ENCODE measurements around the gene TMOD2.

Gene TMOD2

DNA sequence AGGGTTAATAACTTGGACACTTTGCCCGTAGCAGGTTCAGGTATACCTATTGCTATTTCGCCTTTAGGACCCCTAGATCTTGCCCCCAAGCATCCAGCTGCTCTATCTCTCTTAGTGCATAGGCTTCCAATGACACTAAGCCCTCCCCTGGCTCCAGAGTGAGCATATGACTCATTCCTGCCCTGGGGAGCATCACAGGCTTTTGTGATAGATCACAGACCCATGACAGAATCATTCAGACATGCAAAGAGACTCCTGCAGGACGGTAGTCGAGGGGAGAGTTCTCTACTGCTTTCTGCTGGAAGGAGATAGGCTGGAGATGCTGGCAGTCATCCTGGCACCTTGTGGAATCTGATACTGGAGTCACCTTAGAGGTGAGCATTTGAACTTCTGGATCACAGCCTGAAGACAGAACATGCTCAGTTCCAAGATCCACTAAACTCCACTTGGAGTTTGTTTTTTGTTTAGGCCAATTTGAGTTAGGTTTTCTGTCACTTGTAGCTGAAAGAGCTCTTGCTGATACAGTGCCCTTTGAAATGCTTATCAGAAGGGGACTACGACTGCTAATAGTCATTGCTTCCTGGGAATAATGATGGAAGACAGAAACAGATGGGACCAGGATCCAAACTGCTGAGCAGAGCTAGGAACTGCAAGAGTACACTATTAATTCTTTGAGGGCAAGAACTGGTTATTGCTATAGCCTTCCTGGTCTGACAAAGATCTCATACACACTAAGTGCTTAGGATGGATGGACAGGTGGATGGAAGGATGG is 24.9 kb upstream of the TMOD2 start:
- Mint-ChIP-seq H3K4me3 (no peak overlapping the region), H3K36me3 (peaks cover 31% of the 10 kb centered on the region), H3K9me3 (no peaks in the 10 kb centered on the region), H3K27ac (peak overlapping the region; percentile 80), H3K4me1 (peaks cover 66% of the 10 kb centered on the region)
- peak; percentile 97 for ATAC-seq
- DNase-seq (ENCODE audit: low spot score in 2 of 2): no peak

- H3K9me3 Mint-ChIP-seq: no peaks in the 10 kb centered on the region
- ATAC-seq (peak; percentile 79), DNase-seq (ENCODE audit: low spot score in 2 of 2) (no peak)
- H3K36me3 Mint-ChIP-seq: peaks cover 23% of the 10 kb centered on the region
- peak overlapping the region; percentile 80 for H3K27ac Mint-ChIP-seq
- H3K4me1 Mint-ChIP-seq: peaks cover 70% of the 10 kb centered on the region
- no peak overlapping the region for H3K4me3 Mint-ChIP-seq
These were observed 24.1 kb upstream of the TMOD2 start for GRCh38 chr15:51727141-51727897.

- Mint-ChIP-seq H3K4me3 (peak overlapping the region; percentile 76), H3K27ac (peak overlapping the region; percentile 89), H3K9me3 (no peaks in the 10 kb centered on the region), H3K4me1 (peaks cover 78% of the 10 kb centered on the region), H3K36me3 (peaks cover 10% of the 10 kb centered on the region)
- DNase-seq (ENCODE audit: low spot score in 2 of 2): no peak
- peak; percentile 68 for ATAC-seq
These were observed 19.7 kb upstream of the TMOD2 start for GRCh38 chr15:51731549-51732267.

DNA sequence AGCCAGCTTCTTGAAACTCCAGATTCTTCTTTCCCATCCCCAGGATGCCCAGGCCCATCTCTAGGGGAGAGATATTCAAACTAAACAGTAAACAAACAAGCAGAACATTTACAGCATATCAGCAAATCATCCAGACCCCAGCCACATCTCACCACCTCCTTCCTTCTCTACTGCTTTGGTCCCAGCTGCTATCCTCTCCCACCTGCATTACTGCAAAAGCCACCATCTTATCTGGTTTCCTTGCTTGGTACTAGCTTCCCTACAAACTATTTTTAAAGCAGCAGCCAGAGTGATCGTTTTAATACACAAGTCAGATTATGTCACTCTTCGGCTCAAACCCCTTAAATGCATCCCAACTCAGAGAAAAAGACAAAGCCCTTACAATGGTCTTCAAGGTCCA is 18.8 kb upstream of the TMOD2 start:
- H3K4me1 Mint-ChIP-seq: peaks cover 70% of the 10 kb centered on the region
- H3K36me3 Mint-ChIP-seq: peaks cover 12% of the 10 kb centered on the region
- peak overlapping the region; percentile 89 for H3K27ac Mint-ChIP-seq
- DNase-seq (ENCODE audit: low spot score in 2 of 2): no peak
- ATAC-seq: no peak
- H3K9me3 Mint-ChIP-seq: no peaks in the 10 kb centered on the region
- peak overlapping the region; percentile 76 for H3K4me3 Mint-ChIP-seq

- no peak for ATAC-seq
- no peaks in the 10 kb centered on the region for H3K9me3 Mint-ChIP-seq
- H3K4me1 Mint-ChIP-seq: peaks cover 73% of the 10 kb centered on the region
- H3K4me3 Mint-ChIP-seq: peak overlapping the region; percentile 80
- peak in 1 of 2 donors; percentile 49 for DNase-seq (ENCODE audit: low spot score in 2 of 2)
- H3K36me3 Mint-ChIP-seq: peaks cover 12% of the 10 kb centered on the region
- H3K27ac Mint-ChIP-seq: peak overlapping the region; percentile 64
These were observed 16.0 kb upstream of the TMOD2 start for GRCh38 chr15:51735228-51736010.

DNA sequence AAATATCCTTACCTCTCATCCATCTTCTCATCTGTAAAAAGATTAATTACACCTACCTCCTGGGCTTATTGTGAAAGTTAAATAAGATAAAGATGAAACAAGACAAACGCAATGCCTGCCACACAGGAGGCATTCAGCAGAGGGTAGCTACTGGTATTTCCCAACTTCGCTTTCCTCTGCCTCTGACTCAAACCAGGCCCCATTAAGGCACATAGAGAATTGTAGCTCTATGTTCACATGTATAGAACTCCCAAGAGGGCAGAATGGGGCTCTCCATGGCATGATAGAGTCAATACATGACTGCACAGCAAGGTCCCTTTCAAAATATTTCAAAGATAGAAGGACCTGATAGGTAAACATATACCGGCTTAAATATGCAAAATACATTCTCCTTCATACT is 15.3 kb upstream of the TMOD2 start:
- Mint-ChIP-seq H3K4me3 (peak overlapping the region; percentile 80), H3K4me1 (peaks cover 66% of the 10 kb centered on the region), H3K36me3 (peaks cover 12% of the 10 kb centered on the region), H3K9me3 (no peaks in the 10 kb centered on the region), H3K27ac (peak overlapping the region; percentile 64)
- peak; percentile 57 for ATAC-seq
- DNase-seq (ENCODE audit: low spot score in 2 of 2): peak in 1 of 2 donors; percentile 56

GRCh38 chr15:51736751-51737521 is 14.5 kb upstream of the TMOD2 start:
- H3K4me1 Mint-ChIP-seq: peaks cover 57% of the 10 kb centered on the region
- peak overlapping the region; percentile 64 for H3K27ac Mint-ChIP-seq
- ATAC-seq: peak; percentile 65
- H3K36me3 Mint-ChIP-seq: peaks cover 12% of the 10 kb centered on the region
- peak; percentile 49 to 84 for DNase-seq (ENCODE audit: low spot score in 2 of 2)
- no peaks in the 10 kb centered on the region for H3K9me3 Mint-ChIP-seq
- H3K4me3 Mint-ChIP-seq: peak overlapping the region; percentile 80

- peak; percentile 67 to 87 for DNase-seq (ENCODE audit: low spot score in 2 of 2)
These were observed 13.7 kb upstream of the TMOD2 start, which contains the start of gene LYSMD2 for GRCh38 chr15:51737522-51738305. Gene LYSMD2, minus strand, starts transcription at chr15:51737655. Its CDS starts 33 bp downstream, at chr15:51737622.

GRCh38 chr15:51738553-51738952 is 12.8 kb upstream of the TMOD2 start:
- no peak for DNase-seq (ENCODE audit: low spot score in 2 of 2)
- H3K4me3 Mint-ChIP-seq: peak overlapping the region; percentile 80
- peak overlapping the region; percentile 48 for H3K27ac Mint-ChIP-seq
- peaks cover 41% of the 10 kb centered on the region for H3K4me1 Mint-ChIP-seq
- peaks cover 5% of the 10 kb centered on the region for H3K36me3 Mint-ChIP-seq
- ATAC-seq: no peak
- no peaks in the 10 kb centered on the region for H3K9me3 Mint-ChIP-seq

More at GRCh38 chr15:51737522-51738305, 13.7 kb upstream of the TMOD2 start, which contains the start of gene LYSMD2:
- no peaks in the 10 kb centered on the region for H3K9me3 Mint-ChIP-seq
- peaks cover 50% of the 10 kb centered on the region for H3K4me1 Mint-ChIP-seq
- peaks cover 12% of the 10 kb centered on the region for H3K36me3 Mint-ChIP-seq
- ATAC-seq: peak; percentile 79
- peak within 1 kb of the TSS; percentile 64 for H3K27ac Mint-ChIP-seq
- peak within 1 kb of the TSS; percentile 80 for H3K4me3 Mint-ChIP-seq

DNA sequence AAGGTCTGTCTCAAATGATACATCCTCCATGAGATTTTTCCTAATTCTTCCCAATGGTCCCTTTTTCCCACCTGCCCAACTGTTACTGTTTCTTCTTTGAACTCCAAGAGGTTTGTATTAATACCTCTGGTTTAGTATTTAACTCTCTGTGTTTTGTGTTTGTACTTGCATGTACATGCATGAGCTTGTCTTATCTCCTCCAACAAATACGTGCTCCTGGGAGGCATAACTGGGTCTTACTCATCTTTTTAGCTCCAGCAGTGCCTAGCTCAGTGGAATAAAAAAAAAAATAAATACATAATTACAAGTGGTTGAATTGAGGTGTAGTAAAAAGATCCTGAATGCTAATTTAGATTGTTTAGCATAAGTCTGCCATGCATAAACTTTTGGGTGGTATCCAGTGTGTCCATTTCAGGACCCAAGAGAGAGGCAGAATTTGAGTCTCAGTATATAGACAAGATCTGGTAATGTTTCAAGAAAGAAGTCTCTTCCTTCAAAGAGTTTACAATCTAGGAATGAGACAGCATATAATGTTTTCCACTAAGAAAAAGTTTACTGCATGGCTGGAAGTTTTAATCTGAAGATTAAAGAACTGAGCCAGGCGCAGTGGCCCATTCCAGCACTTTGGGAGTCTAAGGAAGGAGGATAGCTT is 12.2 kb upstream of the TMOD2 start:
- DNase-seq (ENCODE audit: low spot score in 2 of 2) (no peak), ATAC-seq (no peak)
- H3K27ac Mint-ChIP-seq: peak overlapping the region; percentile 38
- H3K36me3 Mint-ChIP-seq: peaks cover 5% of the 10 kb centered on the region
- H3K9me3 Mint-ChIP-seq: no peaks in the 10 kb centered on the region
- peak overlapping the region; percentile 80 for H3K4me3 Mint-ChIP-seq
- H3K4me1 Mint-ChIP-seq: peaks cover 39% of the 10 kb centered on the region

GRCh38 chr15:51749307-51749706 is 2.1 kb upstream of the TMOD2 start:
- Mint-ChIP-seq H3K4me1 (peaks cover 16% of the 10 kb centered on the region), H3K36me3 (no peaks in the 10 kb centered on the region), H3K4me3 (no peak overlapping the region), H3K9me3 (no peaks in the 10 kb centered on the region), H3K27ac (no peak overlapping the region)
- ATAC-seq (no peak), DNase-seq (ENCODE audit: low spot score in 2 of 2) (no peak)

DNA sequence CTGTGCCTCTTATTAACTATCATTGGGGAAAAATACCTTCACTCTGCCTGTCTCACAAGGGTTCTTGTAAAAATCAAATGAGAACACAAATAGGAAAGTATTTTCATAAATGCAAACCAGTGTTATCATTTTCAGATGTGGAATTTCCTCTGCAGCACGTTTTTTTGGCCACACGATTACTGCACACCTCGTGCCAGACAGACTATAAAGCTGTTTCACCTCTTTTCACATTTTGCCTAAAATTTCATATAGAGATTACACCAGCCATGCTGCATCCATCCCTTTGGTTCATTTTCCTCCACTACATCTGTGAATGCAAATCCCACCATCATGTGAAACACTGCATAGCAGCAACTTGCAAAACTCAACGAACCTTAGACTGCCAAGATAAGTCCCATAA is 1.2 kb upstream of the TMOD2 start:
- H3K9me3 Mint-ChIP-seq: no peaks in the 10 kb centered on the region

More for the DNA sequence above, 1.2 kb upstream of the TMOD2 start:
- H3K36me3 Mint-ChIP-seq: no peaks in the 10 kb centered on the region
- no peak overlapping the region for H3K27ac Mint-ChIP-seq
- peaks cover 18% of the 10 kb centered on the region for H3K4me1 Mint-ChIP-seq
- peak overlapping the region; percentile 84 for H3K4me3 Mint-ChIP-seq
- no peak for DNase-seq (ENCODE audit: low spot score in 2 of 2)
- ATAC-seq: no peak

All from stimulated activated effector memory CD8-positive, alpha-beta T cell treated with anti-CD3 and anti-CD28 coated beads, Interleukin-12 subunit alpha, Interleukin-12 subunit beta, amount 100 ng/mL, for 72 hours (primary cell).